Ascending aorta (tissue), 2 donors: ENCODE data around the gene SLC12A2. TPM values are rescaled to one million over a fixed set of nuclear protein-coding genes. Genes with fewer than 3 reads are reported as not detected.

Experiments used
- DNase-seq, 2 donors: peaks; one replicate each; pipeline ENCODE4 v3.0.0-alpha.2; 2019; ENCODE audit warnings: low spot score in 2 of 2
- H3K27ac ChIP-seq, 2 donors: fragments of 200-600 bp; sonication (generic); one replicate each; pipeline ENCODE4 v1.5.1; 2016 to 2017; ENCODE audit warnings: mild to moderate bottlenecking in 1 of 2
- H3K27me3 ChIP-seq: fragments of 200-600 bp; sonication (generic); one replicate; pipeline ENCODE4 v1.5.1; 2017
- H3K36me3 ChIP-seq, 2 donors: fragments of 200-600 bp; sonication (generic); one replicate each; pipeline ENCODE4 v1.5.1; 2016
- H3K4me1 ChIP-seq, 2 donors: fragments of 200-600 bp; sonication (generic); one replicate each; pipeline ENCODE4 v1.5.1; 2016 to 2017; ENCODE audit warnings: mild to moderate bottlenecking in 1 of 2
- H3K4me3 ChIP-seq, 2 donors: fragments of 200-600 bp; sonication (generic); one replicate each; pipeline ENCODE4 v1.5.1; 2016 to 2017; ENCODE audit warnings: mild to moderate bottlenecking in 1 of 2
- H3K9me3 ChIP-seq, 2 donors: fragments of 200-600 bp; sonication (generic); one replicate each; pipeline ENCODE4 v1.5.1; 2016
- intact Hi-C: fragments of 100-400 bp; cut with DNase I; formaldehyde crosslinking; loops from one replicate; pipeline ENCODE4 v1.15.1; 2023
- total RNA-seq: library from RNA; depleted of rRNA; stranded (reverse); fragments of >200 nt; gene quantifications from one replicate; pipeline ENCODE4 v1.1.0, GENCODE V29; 2016
- TF ChIP-seq, protein P1 (sequence below), 3 experiments: fragments of 200-600 bp in 2 of 3; fragments of 450-650 bp in 1 of 3; sonication (generic) in 2 of 3; IDR thresholded peaks; one replicate each; pipeline ENCODE4 v1.5.1; 2016 to 2019; ENCODE audit warnings: antibody characterized with exemption in 3 of 3, mild to moderate bottlenecking in 1 of 3, moderate library complexity in 1 of 3

The SLC12A2 gene
- total RNA-seq, 1 donor from 2014 or later, result 11.8 TPM

DNA sequence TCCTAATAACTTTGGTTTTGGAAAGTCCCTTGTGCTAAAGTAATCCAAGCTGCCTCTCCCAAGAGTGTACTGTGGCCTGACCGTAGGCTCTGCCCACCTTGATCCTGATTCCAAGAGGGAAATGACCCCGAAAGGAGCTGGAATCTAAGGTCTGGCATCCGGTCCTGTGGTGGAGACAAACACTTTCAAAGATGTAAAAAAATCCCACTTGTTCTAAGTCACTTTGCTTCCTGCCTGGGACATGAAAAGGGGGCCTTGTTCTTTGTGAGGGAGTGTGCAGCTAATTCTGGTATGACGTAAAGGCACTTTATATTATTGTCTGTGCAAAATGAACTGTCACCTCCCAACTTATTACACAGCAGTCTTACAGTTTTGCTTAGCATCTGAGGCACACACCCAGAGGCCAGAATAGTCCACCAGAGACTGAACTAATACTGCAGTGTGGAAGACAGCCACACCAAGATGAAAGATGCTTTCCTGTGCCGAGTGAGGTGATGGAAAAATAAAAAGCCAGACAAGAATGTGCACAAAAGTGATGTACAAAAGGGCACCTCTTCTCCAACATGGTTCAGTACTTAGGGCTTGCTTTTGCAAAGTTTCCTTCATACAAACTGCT is 128.7 kb downstream of the SLC12A2 start:
- Histone ChIP-seq H3K27ac (no peak overlapping the region), H3K4me1 (no peaks in the 10 kb centered on the region), H3K9me3 (no peaks in the 10 kb centered on the region), H3K27me3 (no peaks in the 10 kb centered on the region), H3K36me3 (no peaks in the 10 kb centered on the region), H3K4me3 (no peak overlapping the region)
- intact Hi-C loops, result loop anchor here (5.0 kb wide), 1 partner anchor 1555 kb away; no protein-coding TSS in a partner anchor
- TF ChIP-seq, protein P1, sequence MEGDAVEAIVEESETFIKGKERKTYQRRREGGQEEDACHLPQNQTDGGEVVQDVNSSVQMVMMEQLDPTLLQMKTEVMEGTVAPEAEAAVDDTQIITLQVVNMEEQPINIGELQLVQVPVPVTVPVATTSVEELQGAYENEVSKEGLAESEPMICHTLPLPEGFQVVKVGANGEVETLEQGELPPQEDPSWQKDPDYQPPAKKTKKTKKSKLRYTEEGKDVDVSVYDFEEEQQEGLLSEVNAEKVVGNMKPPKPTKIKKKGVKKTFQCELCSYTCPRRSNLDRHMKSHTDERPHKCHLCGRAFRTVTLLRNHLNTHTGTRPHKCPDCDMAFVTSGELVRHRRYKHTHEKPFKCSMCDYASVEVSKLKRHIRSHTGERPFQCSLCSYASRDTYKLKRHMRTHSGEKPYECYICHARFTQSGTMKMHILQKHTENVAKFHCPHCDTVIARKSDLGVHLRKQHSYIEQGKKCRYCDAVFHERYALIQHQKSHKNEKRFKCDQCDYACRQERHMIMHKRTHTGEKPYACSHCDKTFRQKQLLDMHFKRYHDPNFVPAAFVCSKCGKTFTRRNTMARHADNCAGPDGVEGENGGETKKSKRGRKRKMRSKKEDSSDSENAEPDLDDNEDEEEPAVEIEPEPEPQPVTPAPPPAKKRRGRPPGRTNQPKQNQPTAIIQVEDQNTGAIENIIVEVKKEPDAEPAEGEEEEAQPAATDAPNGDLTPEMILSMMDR (IDR thresholded peaks at IDR 0.05), result no peak
- DNase-seq, result no peak

DNA sequence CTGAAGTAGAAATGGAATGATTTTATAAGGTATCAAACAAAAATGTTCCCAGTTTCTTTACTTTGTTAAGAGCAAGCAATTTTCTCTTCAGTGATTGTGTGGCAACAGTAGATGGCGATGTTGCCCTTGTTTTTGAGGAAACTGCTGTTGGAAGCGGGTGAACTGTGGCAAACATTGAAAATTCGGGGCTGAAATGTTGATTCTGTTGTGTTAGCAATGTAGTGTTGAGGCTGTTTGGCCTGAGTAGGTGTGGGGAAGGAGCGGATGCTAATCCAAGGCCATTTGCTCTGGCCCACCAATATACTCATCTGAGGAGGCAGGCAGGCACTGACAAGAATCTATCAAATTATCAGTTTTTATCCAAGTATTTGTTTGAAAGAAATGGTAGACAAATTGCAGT is 129.8 kb downstream of the SLC12A2 start:
- Histone ChIP-seq H3K9me3 (no peaks in the 10 kb centered on the region), H3K4me3 (no peak overlapping the region), H3K27ac (no peak overlapping the region), H3K4me1 (no peaks in the 10 kb centered on the region), H3K36me3 (no peaks in the 10 kb centered on the region), H3K27me3 (no peaks in the 10 kb centered on the region)
- intact Hi-C loops, result loop anchor here (5.0 kb wide), 1 partner anchor 1554 kb away; no protein-coding TSS in a partner anchor
- no peak for DNase-seq
- TF ChIP-seq, protein P1 (IDR thresholded peaks at IDR 0.05), result peak in 2 of 3 experiments; percentile 31 to 59

DNA sequence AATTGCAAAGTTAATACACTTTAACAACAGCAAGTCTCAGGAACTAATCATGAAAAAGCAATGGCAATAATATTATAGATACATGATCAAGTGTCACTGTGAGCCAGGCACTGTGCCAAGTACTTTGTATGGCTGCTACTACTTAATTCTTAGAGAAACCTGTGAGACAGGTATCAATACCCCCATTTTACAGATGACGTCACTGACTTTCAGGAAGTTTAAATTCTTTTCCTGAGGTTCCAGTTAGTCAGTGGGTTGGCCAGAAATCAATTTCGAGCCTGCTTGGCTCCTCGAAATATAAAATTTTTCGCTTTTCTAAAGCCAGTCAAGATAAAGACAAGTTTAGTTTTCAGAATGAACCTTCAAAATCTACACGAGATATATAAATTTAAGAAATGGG is 130.3 kb downstream of the SLC12A2 start:
- no peak overlapping the region for H3K27ac ChIP-seq
- H3K9me3 ChIP-seq, result no peaks in the 10 kb centered on the region
- intact Hi-C loops, result loop anchor here (5.0 kb wide), 1 partner anchor 1553 kb away; no protein-coding TSS in a partner anchor
- TF ChIP-seq, protein P1 (IDR thresholded peaks at IDR 0.05), result no peak
- H3K36me3 ChIP-seq, result no peaks in the 10 kb centered on the region
- H3K4me3 ChIP-seq, result no peak overlapping the region
- no peaks in the 10 kb centered on the region for H3K4me1 ChIP-seq
- no peaks in the 10 kb centered on the region for H3K27me3 ChIP-seq
- no peak for DNase-seq

DNA sequence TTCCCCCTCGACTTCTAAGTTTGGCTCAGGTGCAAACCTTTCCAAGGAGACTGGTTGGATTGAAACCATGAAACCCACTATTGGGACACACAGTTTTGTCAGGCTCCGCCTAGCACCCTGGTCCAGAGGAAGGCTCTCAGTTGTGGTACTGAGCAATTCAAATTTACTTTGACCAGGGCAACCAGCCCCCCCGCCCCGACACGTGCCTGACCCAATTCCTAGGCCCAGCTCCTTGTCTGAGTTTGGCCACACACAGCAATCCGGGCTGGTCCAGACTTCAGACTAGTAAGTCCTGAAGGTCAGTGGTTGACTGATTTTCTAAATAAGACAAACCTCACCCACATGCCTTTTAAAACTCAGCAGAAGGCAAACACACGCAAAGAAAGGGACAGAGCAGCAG is 132.7 kb downstream of the SLC12A2 start:
- H3K4me1 ChIP-seq, result no peaks in the 10 kb centered on the region
- H3K27me3 ChIP-seq, result no peaks in the 10 kb centered on the region
- no peaks in the 10 kb centered on the region for H3K9me3 ChIP-seq
- no peak overlapping the region for H3K27ac ChIP-seq
- intact Hi-C loops, result loop anchor here (2.0 kb wide), 1 partner anchor 629 kb away; no protein-coding TSS in a partner anchor
- TF ChIP-seq, protein P1 (IDR thresholded peaks at IDR 0.05), result no peak
- no peaks in the 10 kb centered on the region for H3K36me3 ChIP-seq
- DNase-seq, result no peak
- no peak overlapping the region for H3K4me3 ChIP-seq

DNA sequence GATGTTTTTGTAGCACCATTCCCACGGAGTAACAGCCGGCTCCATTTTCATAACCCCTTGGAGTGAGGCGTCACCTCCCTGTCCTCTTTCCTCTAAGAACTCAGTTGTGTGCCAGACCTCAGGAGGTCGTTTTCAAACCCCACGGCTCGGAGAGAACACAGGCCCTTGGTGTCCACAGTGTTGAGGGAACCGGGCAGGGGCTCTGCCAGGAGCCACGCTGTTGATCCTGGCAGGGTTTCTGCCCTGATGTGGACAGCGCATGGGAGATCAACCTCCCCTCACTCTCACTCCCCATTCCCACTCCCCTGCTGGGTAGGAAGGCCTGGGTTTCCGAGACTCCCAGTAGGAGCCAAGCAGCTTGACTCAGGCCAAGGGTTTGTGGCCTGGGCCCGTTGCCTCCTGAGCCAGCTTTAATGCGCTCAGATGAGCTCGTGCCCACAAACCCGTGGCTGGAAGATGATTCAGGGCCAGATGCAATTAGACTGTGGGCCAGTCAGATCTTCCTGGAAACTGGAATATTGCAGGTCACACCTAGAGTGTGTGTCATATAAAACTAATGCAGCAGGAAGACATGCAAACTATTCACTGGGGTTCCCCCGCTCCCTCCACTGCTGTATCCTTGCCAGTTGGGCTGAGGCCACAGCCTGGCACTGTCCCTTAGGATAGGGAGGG is 133.4 kb downstream of the SLC12A2 start:
- no peak overlapping the region for H3K27ac ChIP-seq
- TF ChIP-seq, protein P1 (IDR thresholded peaks at IDR 0.05), result no peak
- peak in 1 of 2 donors; percentile 64 for DNase-seq
- no peak overlapping the region for H3K4me3 ChIP-seq
- H3K27me3 ChIP-seq, result no peaks in the 10 kb centered on the region
- H3K9me3 ChIP-seq, result no peaks in the 10 kb centered on the region
- no peaks in the 10 kb centered on the region for H3K36me3 ChIP-seq
- intact Hi-C loops, result loop anchor here (2.0 kb wide), 1 partner anchor 628 kb away; no protein-coding TSS in a partner anchor
- no peaks in the 10 kb centered on the region for H3K4me1 ChIP-seq
